ENCODE measurements around the gene SSBP2.

SSBP2 gene

GRCh38 chr5:81388169-81388568 lies 362.7 kb downstream of the SSBP2 start:
- Histone ChIP-seq H3K36me3 (ENCODE audit: insufficient read depth, low read length) (no peaks in the 10 kb centered on the region), H3K27me3 (ENCODE audit: insufficient read depth, low read length) (no peaks in the 10 kb centered on the region), H3K4me1 (ENCODE audit: control insufficient read depth, insufficient read depth, low read length, unreplicated experiment) (no peaks in the 10 kb centered on the region), H3K27ac (ENCODE audit: low read depth, low read length) (no peak overlapping the region), H2AFZ (ENCODE audit: low read length, unreplicated experiment) (no peak overlapping the region), H3K4me3 (ENCODE audit: low read depth, low read length) (no peak overlapping the region), H3K79me2 (ENCODE audit: control insufficient read depth, insufficient read depth, low read length, unreplicated experiment) (no peaks in the 10 kb centered on the region)

GRCh38 chr5:81383867-81384266 lies 367.0 kb downstream of the SSBP2 start:
- Histone ChIP-seq H3K36me3 (ENCODE audit: insufficient read depth, low read length) (no peaks in the 10 kb centered on the region), H3K79me2 (ENCODE audit: control insufficient read depth, insufficient read depth, low read length, unreplicated experiment) (no peaks in the 10 kb centered on the region), H3K27me3 (ENCODE audit: insufficient read depth, low read length) (no peaks in the 10 kb centered on the region), H3K4me3 (ENCODE audit: low read depth, low read length) (no peak overlapping the region), H2AFZ (ENCODE audit: low read length, unreplicated experiment) (no peak overlapping the region), H3K4me1 (ENCODE audit: control insufficient read depth, insufficient read depth, low read length, unreplicated experiment) (no peaks in the 10 kb centered on the region), H3K27ac (ENCODE audit: low read depth, low read length) (no peak overlapping the region)

- Histone ChIP-seq H3K4me1 (ENCODE audit: control insufficient read depth, insufficient read depth, low read length, unreplicated experiment) (no peaks in the 10 kb centered on the region), H3K79me2 (ENCODE audit: control insufficient read depth, insufficient read depth, low read length, unreplicated experiment) (no peaks in the 10 kb centered on the region), H3K27me3 (ENCODE audit: insufficient read depth, low read length) (0 out of 2 replicates have a peak, but pooled peaks cover 5% of the 10 kb centered on the region), H3K27ac (ENCODE audit: low read depth, low read length) (no peak overlapping the region), H3K4me3 (ENCODE audit: low read depth, low read length) (no peak overlapping the region), H3K36me3 (ENCODE audit: insufficient read depth, low read length) (no peaks in the 10 kb centered on the region), H2AFZ (ENCODE audit: low read length, unreplicated experiment) (no peak overlapping the region)
These were observed 379.5 kb downstream of the SSBP2 start for GRCh38 chr5:81371354-81371876.

- Histone ChIP-seq H3K36me3 (ENCODE audit: insufficient read depth, low read length) (no peaks in the 10 kb centered on the region), H3K27me3 (ENCODE audit: insufficient read depth, low read length) (0 out of 2 replicates have a peak, but pooled peaks cover 5% of the 10 kb centered on the region), H3K4me3 (ENCODE audit: low read depth, low read length) (no peak overlapping the region), H3K4me1 (ENCODE audit: control insufficient read depth, insufficient read depth, low read length, unreplicated experiment) (no peaks in the 10 kb centered on the region), H3K27ac (ENCODE audit: low read depth, low read length) (no peak overlapping the region), H3K79me2 (ENCODE audit: control insufficient read depth, insufficient read depth, low read length, unreplicated experiment) (no peaks in the 10 kb centered on the region), H2AFZ (ENCODE audit: low read length, unreplicated experiment) (no peak overlapping the region)
These were observed 380.0 kb downstream of the SSBP2 start for GRCh38 chr5:81370912-81371311.

GRCh38 chr5:81365541-81365940 lies 385.4 kb downstream of the SSBP2 start:
- Histone ChIP-seq H3K4me1 (ENCODE audit: control insufficient read depth, insufficient read depth, low read length, unreplicated experiment) (no peaks in the 10 kb centered on the region), H3K27ac (ENCODE audit: low read depth, low read length) (no peak overlapping the region), H3K27me3 (ENCODE audit: insufficient read depth, low read length) (no peaks in the 10 kb centered on the region), H2AFZ (ENCODE audit: low read length, unreplicated experiment) (no peak overlapping the region), H3K4me3 (ENCODE audit: low read depth, low read length) (no peak overlapping the region), H3K79me2 (ENCODE audit: control insufficient read depth, insufficient read depth, low read length, unreplicated experiment) (no peaks in the 10 kb centered on the region), H3K36me3 (ENCODE audit: insufficient read depth, low read length) (no peaks in the 10 kb centered on the region)

- Histone ChIP-seq H3K79me2 (ENCODE audit: control insufficient read depth, insufficient read depth, low read length, unreplicated experiment) (no peaks in the 10 kb centered on the region), H3K4me1 (ENCODE audit: control insufficient read depth, insufficient read depth, low read length, unreplicated experiment) (no peaks in the 10 kb centered on the region), H2AFZ (ENCODE audit: low read length, unreplicated experiment) (no peak overlapping the region), H3K27me3 (ENCODE audit: insufficient read depth, low read length) (no peaks in the 10 kb centered on the region), H3K27ac (ENCODE audit: low read depth, low read length) (no peak overlapping the region), H3K36me3 (ENCODE audit: insufficient read depth, low read length) (no peaks in the 10 kb centered on the region), H3K4me3 (ENCODE audit: low read depth, low read length) (no peak overlapping the region)
These were observed 387.6 kb downstream of the SSBP2 start for GRCh38 chr5:81363093-81363871.
